A549 (cell line): ENCODE results near the gene C1QTNF12.

Source experiments
- EP300 ChIP-seq, 2 experiments: fragments of >200 bp; sonication (Bioruptor Twin); formaldehyde crosslinking; IDR thresholded peaks; 2 replicates in 1 of 2; 3 replicates in 1 of 2; pipeline ENCODE4 v1.6.1; 2016 to 2017
- MAZ ChIP-seq: fragments of 150-350 bp; IDR thresholded peaks from 2 replicates; pipeline ENCODE4 v1.6.1; 2014; ENCODE audit warnings: antibody characterized with exemption, low read depth, low read length, borderline replicate concordance
- TF ChIP-seq, protein P1 (sequence below): fragments of >200 bp; sonication (Bioruptor Twin); formaldehyde crosslinking; IDR thresholded peaks from 3 replicates; pipeline ENCODE4 v1.5.1; 2016

- TF ChIP-seq, protein P1, sequence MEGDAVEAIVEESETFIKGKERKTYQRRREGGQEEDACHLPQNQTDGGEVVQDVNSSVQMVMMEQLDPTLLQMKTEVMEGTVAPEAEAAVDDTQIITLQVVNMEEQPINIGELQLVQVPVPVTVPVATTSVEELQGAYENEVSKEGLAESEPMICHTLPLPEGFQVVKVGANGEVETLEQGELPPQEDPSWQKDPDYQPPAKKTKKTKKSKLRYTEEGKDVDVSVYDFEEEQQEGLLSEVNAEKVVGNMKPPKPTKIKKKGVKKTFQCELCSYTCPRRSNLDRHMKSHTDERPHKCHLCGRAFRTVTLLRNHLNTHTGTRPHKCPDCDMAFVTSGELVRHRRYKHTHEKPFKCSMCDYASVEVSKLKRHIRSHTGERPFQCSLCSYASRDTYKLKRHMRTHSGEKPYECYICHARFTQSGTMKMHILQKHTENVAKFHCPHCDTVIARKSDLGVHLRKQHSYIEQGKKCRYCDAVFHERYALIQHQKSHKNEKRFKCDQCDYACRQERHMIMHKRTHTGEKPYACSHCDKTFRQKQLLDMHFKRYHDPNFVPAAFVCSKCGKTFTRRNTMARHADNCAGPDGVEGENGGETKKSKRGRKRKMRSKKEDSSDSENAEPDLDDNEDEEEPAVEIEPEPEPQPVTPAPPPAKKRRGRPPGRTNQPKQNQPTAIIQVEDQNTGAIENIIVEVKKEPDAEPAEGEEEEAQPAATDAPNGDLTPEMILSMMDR = no peak
- no peak for TF ChIP-seq EP300 (IDR thresholded peaks at IDR 0.05)
- no peak for TF ChIP-seq MAZ
Observed at GRCh38 chr1:1286313-1287261, 40.1 kb upstream of the C1QTNF12 start.
